Right atrium auricular region (tissue), 2 donors: ENCODE results near the gene YTHDC1. TPM values are rescaled to one million over a fixed set of nuclear protein-coding genes. Genes with fewer than 3 reads are reported as not detected.

Experiments used
- DNase-seq: peaks from one replicate; pipeline ENCODE4 v3.0.0-alpha.2; 2019; ENCODE audit warnings: low spot score
- H3K27ac ChIP-seq, 2 donors: fragments of 200-600 bp; sonication (generic); 1 replicate in 1 of 2; 2 replicates in 1 of 2; pipeline ENCODE4 v1.5.1; 2016 to 2019
- H3K27me3 ChIP-seq, 2 donors: fragments of 200-600 bp; sonication (generic); one replicate each; pipeline versions ENCODE4 v1.5.1 to v1.6.0; 2017 to 2019
- H3K36me3 ChIP-seq: fragments of 200-600 bp; sonication (generic); one replicate; pipeline ENCODE4 v1.5.1; 2016
- H3K4me1 ChIP-seq, 2 donors: fragments of 200-600 bp; sonication (generic); one replicate each; pipeline versions ENCODE4 v1.5.1 to v1.6.0; 2017 to 2019
- H3K4me3 ChIP-seq, 2 donors: fragments of 200-600 bp; sonication (generic); 1 replicate in 1 of 2; 2 replicates in 1 of 2; pipeline ENCODE4 v1.5.1; 2017 to 2019; ENCODE audit warnings: mild to moderate bottlenecking in 1 of 2, moderate library complexity in 1 of 2
- H3K9me3 ChIP-seq, 2 donors: fragments of 200-600 bp; sonication (generic); one replicate each; pipeline ENCODE4 v1.5.1; 2019
- CTCF ChIP-seq, 2 donors: fragments of 200-600 bp; sonication (generic); IDR thresholded peaks; one replicate each; pipeline ENCODE4 v1.5.1; 2019; ENCODE audit warnings: antibody characterized with exemption in 2 of 2
- total RNA-seq, 2 donors: library from RNA; depleted of rRNA; stranded (reverse); fragments of >200 nt; gene quantifications; one replicate each; pipeline ENCODE4 v1.1.0, GENCODE V29; 2016

YTHDC1 gene
- total RNA-seq, 2 donors from 2014 or later, result 32.6 to 35.6 TPM

- DNase-seq, result peak; percentile 75
- no peaks in the 10 kb centered on the region for H3K9me3 ChIP-seq
- no peak for TF ChIP-seq CTCF (IDR thresholded peaks at IDR 0.05)
- H3K4me1 ChIP-seq, result peaks cover 0 to 10% of the 10 kb centered on the region in 2 donors
- H3K4me3 ChIP-seq, result peak overlapping the region; percentile 26 to 36
- H3K36me3 ChIP-seq, result no peaks in the 10 kb centered on the region
- peak overlapping the region in 1 of 2 donors; percentile 39 for H3K27ac ChIP-seq
- no peaks in the 10 kb centered on the region for H3K27me3 ChIP-seq
Measured at GRCh38 chr4:68373513-68373912, 23.6 kb upstream of the YTHDC1 start.

- Histone ChIP-seq H3K4me3 (no peak overlapping the region), H3K27ac (no peak overlapping the region), H3K27me3 (no peaks in the 10 kb centered on the region), H3K4me1 (peaks cover 0 to 10% of the 10 kb centered on the region in 2 donors), H3K9me3 (no peaks in the 10 kb centered on the region), H3K36me3 (no peaks in the 10 kb centered on the region)
- TF ChIP-seq CTCF (IDR thresholded peaks at IDR 0.05), result no peak
- no peak for DNase-seq
Measured at GRCh38 chr4:68372588-68372987, 22.7 kb upstream of the YTHDC1 start.

- H3K4me1 ChIP-seq, result peaks cover 0 to 3% of the 10 kb centered on the region in 2 donors
- no peak overlapping the region for H3K27ac ChIP-seq
- H3K27me3 ChIP-seq, result no peaks in the 10 kb centered on the region
- no peaks in the 10 kb centered on the region for H3K36me3 ChIP-seq
- TF ChIP-seq CTCF (IDR thresholded peaks at IDR 0.05), result no peak
- H3K4me3 ChIP-seq, result no peak overlapping the region
- H3K9me3 ChIP-seq, result no peaks in the 10 kb centered on the region
- no peak for DNase-seq
Measured at GRCh38 chr4:68369142-68369805, 19.4 kb upstream of the YTHDC1 start.

- no peak overlapping the region for H3K4me3 ChIP-seq
- no peak for TF ChIP-seq CTCF (IDR thresholded peaks at IDR 0.05)
- H3K27ac ChIP-seq, result no peak overlapping the region
- no peak for DNase-seq
- H3K9me3 ChIP-seq, result no peaks in the 10 kb centered on the region
- H3K36me3 ChIP-seq, result no peaks in the 10 kb centered on the region
- H3K27me3 ChIP-seq, result no peaks in the 10 kb centered on the region
- H3K4me1 ChIP-seq, result peaks cover 0 to under 1% of the 10 kb centered on the region in 2 donors
Measured at GRCh38 chr4:68368691-68369131, 18.8 kb upstream of the YTHDC1 start.

GRCh38 chr4:68367835-68368234 is 17.9 kb upstream of the YTHDC1 start:
- no peak for DNase-seq
- TF ChIP-seq CTCF (IDR thresholded peaks at IDR 0.05), result no peak
- Histone ChIP-seq H3K36me3 (no peaks in the 10 kb centered on the region), H3K4me3 (no peak overlapping the region), H3K4me1 (no peaks in the 10 kb centered on the region), H3K27me3 (no peaks in the 10 kb centered on the region), H3K27ac (no peak overlapping the region), H3K9me3 (no peaks in the 10 kb centered on the region)

- no peaks in the 10 kb centered on the region for H3K36me3 ChIP-seq
- H3K27ac ChIP-seq, result no peak overlapping the region
- H3K27me3 ChIP-seq, result no peaks in the 10 kb centered on the region
- TF ChIP-seq CTCF (IDR thresholded peaks at IDR 0.05), result no peak
- H3K4me1 ChIP-seq, result no peaks in the 10 kb centered on the region
- DNase-seq, result no peak
- no peak overlapping the region for H3K4me3 ChIP-seq
- no peaks in the 10 kb centered on the region for H3K9me3 ChIP-seq
Measured at GRCh38 chr4:68366600-68366999, 16.7 kb upstream of the YTHDC1 start.
